SJSA1 (cell line): ENCODE results near the gene CLIP1. TPM values are rescaled to one million over a fixed set of nuclear protein-coding genes. Genes with fewer than 3 reads are reported as not detected.
"Not testable (repeated sequence)": the region's sequence is repeated elsewhere in the genome, so short reads cannot be mapped to it uniquely, and the experiment has no call there.

Experiments used
- DNase-seq, 2 experiments: peaks; one replicate each; pipeline ENCODE4 v3.0.0-alpha.2; 2015 to 2020; ENCODE audit warnings: low spot score in 2 of 2, low read depth in 1 of 2
- H3K27ac ChIP-seq: fragments of 250-450 bp; sonication (Bioruptor Pico); 2 replicates; pipeline ENCODE4 v1.5.1; 2020; ENCODE audit warnings: mild to moderate bottlenecking, moderate library complexity
- H3K27me3 ChIP-seq: fragments of 250-450 bp; sonication (Bioruptor Pico); replicated peaks from 2 replicates; pipeline ENCODE4 v1.5.1; 2020; ENCODE audit warnings: mild to moderate bottlenecking, moderate library complexity
- H3K36me3 ChIP-seq: fragments of 250-450 bp; sonication (Bioruptor Pico); 2 replicates; pipeline ENCODE4 v1.5.1; 2020; ENCODE audit warnings: mild to moderate bottlenecking
- H3K4me1 ChIP-seq: fragments of 250-450 bp; sonication (Bioruptor Pico); replicated peaks from 2 replicates; pipeline ENCODE4 v1.6.1; 2021; ENCODE audit warnings: mild to moderate bottlenecking
- H3K4me3 ChIP-seq: fragments of 250-450 bp; sonication (Bioruptor Pico); 2 replicates; pipeline ENCODE4 v1.5.1; 2020; ENCODE audit warnings: mild to moderate bottlenecking
- H3K9me3 ChIP-seq: fragments of 250-450 bp; sonication (Bioruptor Pico); replicated peaks from 2 replicates; pipeline ENCODE4 v1.5.1; 2020; ENCODE audit warnings: mild to moderate bottlenecking
- total RNA-seq: library from RNA; depleted of rRNA; stranded (reverse); fragments of >200 nt; shearing (Covaris generic); gene quantifications from 2 replicates; pipeline ENCODE4 v1.2.3, GENCODE V29; 2014; rRNA removed

CLIP1 gene
- 33.7 and 41.3 TPM in 2 replicates for total RNA-seq

DNA sequence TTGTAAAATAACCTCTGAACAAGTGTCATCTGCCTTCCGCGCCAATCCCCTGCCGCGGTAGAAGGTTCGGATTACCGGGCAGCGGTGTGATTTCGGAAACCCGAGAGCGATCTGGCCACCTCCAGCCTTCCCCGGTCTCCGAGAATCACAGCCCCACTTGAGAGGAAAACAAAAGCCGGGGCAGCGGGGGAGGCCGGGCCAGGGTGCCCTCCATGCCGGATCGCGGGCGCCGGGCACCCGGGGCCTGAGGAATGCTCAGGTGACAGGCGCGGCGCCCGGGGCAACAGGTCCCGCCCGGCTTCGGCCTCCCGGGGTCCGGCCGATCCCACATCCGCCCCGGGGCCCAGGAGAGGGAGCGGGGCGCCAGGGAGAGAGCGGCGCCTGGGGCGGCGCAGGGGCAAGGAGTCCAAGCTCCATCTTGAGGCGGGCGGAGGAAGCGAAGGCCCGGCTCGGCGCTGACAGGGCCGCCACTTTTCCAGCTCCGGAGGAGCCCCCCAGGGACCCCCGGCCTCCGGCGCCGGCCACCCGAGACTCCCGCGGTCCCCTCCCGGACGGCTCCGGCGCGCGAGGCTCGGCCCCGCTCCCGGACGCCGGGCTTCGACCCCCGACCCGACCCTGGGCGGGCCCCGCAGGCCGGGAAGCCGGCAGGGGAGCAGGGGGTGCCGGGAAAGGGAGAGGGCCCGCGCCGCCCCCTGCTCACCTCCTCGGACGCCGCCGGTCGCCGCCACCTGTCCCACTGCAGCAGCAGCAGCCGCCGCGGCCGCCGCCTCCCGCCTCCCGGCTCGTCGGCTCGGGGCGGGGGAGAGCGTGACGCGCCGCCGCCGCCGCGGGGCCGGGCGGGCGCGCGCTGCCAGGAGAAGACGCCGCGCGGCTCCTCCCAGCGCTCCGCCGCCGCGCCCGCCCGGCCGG lies at the start of gene CLIP1:
Gene CLIP1, minus strand, starts transcription at position 849 of the 909 bp plus-strand sequence. CDS start 42,217 bp downstream, outside the sequence.
- H3K9me3 ChIP-seq, result no peaks in the 10 kb centered on the region
- H3K27ac ChIP-seq, result peak within 1 kb of the TSS; percentile 98
- H3K36me3 ChIP-seq, result peaks cover 10% of the 10 kb centered on the region
- peaks cover 27% of the 10 kb centered on the region for H3K4me1 ChIP-seq
- H3K27me3 ChIP-seq, result no peaks in the 10 kb centered on the region
- DNase-seq, result peak; percentile 68 to 79
- H3K4me3 ChIP-seq, result peak within 1 kb of the TSS; percentile 99

DNA sequence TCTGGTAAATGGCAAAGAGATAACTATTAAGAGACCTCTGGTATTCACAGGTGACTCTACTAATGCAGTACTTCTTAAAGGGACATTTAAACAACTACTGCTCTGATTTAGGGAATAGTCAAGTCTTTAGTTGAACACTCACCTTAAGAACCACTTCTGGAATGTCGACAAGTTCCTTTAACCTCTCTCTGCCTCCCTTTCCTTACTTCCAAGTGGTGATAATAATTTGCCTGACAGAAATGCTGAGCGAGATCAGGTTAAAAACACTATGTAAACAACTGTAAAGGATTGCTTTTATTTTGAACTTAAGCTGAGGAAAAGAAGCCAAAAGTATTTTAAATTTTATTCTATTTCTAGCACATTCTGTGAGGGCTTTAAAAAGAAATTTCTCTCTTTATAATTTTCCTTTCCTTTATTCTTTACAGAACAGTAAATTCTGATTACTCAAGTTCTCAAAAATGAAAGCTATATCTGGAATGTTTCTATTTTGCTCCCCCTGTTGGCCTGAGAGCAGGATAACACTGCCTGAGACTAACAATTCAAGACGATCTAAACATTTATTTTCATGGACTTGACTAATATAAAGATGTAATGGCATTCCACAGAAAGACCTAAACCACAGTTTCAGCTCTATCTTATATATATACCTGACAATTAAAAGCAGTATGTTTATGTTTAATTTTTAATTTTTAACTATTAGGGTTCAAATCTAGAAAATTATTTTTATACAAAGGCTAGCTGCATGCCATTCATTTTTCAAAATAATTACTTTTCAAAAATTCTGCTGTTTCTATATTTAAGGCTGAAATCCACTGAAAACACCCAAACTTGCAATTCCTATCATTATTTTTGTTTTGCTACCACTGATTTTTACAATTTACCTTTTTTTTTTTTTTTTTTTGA lies 49.1 kb upstream of the CLIP1 start:
- peaks cover 47% of the 10 kb centered on the region for H3K36me3 ChIP-seq
- H3K9me3 ChIP-seq, result no peaks in the 10 kb centered on the region
- H3K27me3 ChIP-seq, result no peaks in the 10 kb centered on the region
- H3K4me3 ChIP-seq, result no peak overlapping the region
- peak in 1 of 2 experiments; percentile 42 for DNase-seq
- peaks cover 5% of the 10 kb centered on the region for H3K4me1 ChIP-seq
- peak overlapping the region; percentile 14; the same call in 1 of the 2 replicates for H3K27ac ChIP-seq

DNA sequence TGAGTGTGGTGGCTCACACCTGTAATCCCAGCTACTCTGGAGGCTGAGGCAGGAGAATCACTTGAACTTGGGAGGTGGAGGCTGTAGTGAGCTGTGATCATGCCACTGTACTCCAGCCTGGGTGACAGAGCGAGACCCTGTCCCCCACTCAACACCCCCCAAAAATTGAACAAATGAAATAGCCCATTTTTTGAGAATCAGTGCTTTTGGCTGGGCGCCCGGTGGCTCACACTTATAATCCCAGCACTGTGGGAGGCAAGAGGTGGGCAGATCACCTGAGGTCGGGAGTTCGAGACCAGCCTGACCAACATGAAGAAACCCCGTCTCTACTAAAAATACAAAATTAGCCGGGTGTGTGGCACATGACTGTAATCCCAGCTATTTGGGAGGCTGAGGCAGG lies 48.1 kb upstream of the CLIP1 start:
- not testable (repeated sequence) for DNase-seq, H3K27me3 ChIP-seq, H3K27ac ChIP-seq, H3K9me3 ChIP-seq, H3K4me3 ChIP-seq, H3K4me1 ChIP-seq
- H3K36me3 ChIP-seq, result peaks cover 38% of the 10 kb centered on the region

DNA sequence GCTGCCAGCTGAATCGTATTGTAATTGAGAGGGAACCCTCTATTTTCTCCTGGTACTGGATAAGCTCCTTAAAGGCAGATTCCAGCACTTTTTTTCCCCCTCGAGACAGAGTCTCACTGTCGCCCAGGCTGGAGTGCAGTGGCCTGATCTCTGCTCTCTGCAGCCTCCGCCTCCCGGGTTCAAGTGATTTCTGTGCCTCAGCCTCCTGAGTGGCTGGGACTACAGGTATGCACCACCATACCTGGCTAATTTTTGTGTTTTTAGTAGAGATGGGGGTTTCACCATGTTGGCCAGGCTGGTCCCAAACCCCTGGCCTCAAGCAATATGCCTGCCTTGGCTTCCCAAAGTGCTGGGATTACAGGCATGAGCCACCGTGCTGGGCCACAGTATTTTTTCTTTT lies 47.4 kb upstream of the CLIP1 start:
- not testable (repeated sequence) for H3K27me3 ChIP-seq, H3K27ac ChIP-seq, H3K9me3 ChIP-seq, H3K4me1 ChIP-seq, DNase-seq, H3K4me3 ChIP-seq
- H3K36me3 ChIP-seq, result peaks cover 31% of the 10 kb centered on the region

DNA sequence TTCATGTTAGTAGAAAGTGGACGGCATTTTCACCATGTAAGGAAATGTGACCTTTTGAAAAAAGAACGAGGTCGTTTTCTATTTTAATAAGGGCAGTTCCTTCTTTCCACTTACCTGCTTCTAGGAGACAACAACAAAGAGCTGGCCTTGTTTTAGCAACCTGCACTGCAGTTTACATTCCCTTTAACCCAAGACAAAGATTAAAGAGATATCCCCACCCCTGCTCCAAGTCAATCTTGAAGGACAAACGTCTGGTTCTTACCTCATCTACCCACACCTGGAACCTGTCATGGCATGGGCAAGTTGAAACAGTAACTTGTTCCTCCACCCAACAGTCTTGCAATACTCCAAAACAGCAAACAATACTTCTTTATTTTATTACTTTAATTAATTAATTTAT lies 45.5 kb upstream of the CLIP1 start:
- Histone ChIP-seq H3K27me3 (no peaks in the 10 kb centered on the region), H3K4me3 (no peak overlapping the region), H3K27ac (no peak overlapping the region), H3K9me3 (no peaks in the 10 kb centered on the region), H3K4me1 (peaks cover 16% of the 10 kb centered on the region), H3K36me3 (peaks cover 14% of the 10 kb centered on the region)
- DNase-seq, result no peak

DNA sequence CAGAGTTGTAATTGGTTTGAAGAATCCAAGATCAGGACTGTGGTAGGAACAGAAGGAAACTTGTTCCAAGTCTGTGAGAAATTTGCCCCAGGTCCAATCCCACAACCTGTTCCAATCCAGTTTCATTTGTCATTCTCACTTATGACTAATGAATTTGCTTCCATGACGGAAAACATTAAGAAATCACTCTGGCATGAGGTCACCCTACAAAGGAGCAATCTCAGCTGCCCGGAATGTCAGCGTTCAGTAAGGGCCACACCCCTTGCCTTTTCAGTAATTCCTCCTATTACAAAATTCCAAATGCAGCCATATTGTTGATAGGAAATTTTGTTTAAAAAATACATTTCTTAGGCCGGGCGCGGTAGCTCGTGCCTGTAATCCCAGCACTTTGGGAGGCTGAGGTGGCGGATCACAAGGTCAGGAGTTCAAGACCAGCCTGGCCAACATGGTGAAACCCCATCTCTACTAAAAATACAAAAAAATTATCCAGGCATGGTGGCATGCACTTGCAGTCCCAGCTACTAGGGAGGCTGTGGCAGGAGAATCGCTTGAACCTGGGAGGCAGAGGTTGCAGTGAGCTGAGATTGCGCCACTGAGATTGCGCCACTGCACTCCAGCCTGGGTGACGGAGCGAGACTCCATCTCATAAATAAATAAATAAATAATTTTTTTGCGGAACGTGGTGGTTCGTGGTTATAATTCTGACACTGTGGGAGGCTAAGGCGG lies 42.0 kb upstream of the CLIP1 start:
- not testable (repeated sequence) for H3K36me3 ChIP-seq, H3K27me3 ChIP-seq, H3K4me3 ChIP-seq, H3K9me3 ChIP-seq
- H3K4me1 ChIP-seq, result peaks cover 15% of the 10 kb centered on the region
- DNase-seq, result peak; percentile 73 to 75
- peak overlapping the region; percentile 81 for H3K27ac ChIP-seq

DNA sequence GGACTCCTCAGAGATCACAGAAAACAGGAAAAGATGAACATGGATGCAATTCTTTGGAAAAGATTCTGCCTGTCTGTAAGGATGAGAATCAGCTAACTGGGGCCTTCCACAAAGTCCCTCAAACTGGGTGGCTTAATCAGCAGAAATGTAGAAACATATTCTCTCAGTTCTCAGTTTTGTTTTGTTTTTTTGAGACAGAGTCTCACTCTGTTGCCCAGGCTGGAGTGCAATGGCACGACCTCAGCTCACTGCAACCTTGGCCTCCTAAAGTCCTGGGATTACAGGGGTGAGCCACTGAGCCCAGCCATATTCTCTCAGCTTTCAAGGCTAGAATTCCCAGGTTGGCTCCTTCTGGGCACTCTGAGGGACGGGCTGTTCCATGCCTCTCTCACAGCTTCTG lies 38.2 kb upstream of the CLIP1 start:
- Histone ChIP-seq H3K9me3 (no peaks in the 10 kb centered on the region), H3K36me3 (no peaks in the 10 kb centered on the region), H3K4me3 (no peak overlapping the region), H3K4me1 (peaks cover 23% of the 10 kb centered on the region), H3K27ac (no peak overlapping the region), H3K27me3 (no peaks in the 10 kb centered on the region)
- no peak for DNase-seq

DNA sequence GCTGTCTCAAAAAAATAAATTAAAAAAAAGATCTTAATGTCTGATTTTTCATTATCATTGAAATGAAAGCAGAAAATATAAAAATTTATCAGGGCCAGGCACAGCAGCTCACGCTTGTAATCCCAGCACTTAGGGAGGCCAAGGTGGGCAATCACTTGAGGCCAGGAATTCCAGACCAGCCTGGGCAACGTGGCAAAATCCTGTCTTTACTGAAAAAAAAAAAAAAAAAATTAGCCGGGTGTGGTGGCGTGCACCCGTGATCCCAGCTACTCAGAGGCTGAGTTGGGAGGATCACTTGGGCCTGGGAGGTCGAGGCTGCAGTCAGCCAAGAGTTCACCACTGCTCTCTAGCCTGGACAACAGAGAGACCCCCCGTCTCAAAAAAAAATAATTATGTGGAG lies 37.6 kb upstream of the CLIP1 start:
- Histone ChIP-seq H3K27ac (no peak overlapping the region), H3K4me3 (no peak overlapping the region), H3K9me3 (no peaks in the 10 kb centered on the region), H3K27me3 (no peaks in the 10 kb centered on the region), H3K36me3 (no peaks in the 10 kb centered on the region), H3K4me1 (peaks cover 23% of the 10 kb centered on the region)
- DNase-seq, result no peak

DNA sequence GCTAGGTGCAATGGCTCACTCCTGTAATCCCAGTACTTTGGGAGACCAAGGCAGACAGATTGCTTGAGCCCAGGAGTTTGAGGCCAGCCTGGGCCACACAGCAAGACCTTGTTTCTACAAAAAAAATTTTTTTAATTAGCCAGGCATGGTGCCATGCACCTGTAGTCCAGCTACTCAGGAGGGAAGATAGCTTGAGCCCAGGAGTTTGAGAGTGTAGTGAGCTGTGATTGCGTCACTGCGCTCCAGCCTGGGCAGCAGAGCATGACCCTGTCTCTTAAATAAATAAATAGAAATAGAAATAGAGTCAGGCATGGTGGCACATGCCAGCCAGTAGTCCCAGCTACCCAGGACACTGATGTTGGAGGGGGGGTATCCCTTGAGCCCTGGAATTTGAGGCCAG lies 36.7 kb upstream of the CLIP1 start:
- Histone ChIP-seq H3K36me3 (no peaks in the 10 kb centered on the region), H3K4me1 (peaks cover 17% of the 10 kb centered on the region), H3K27ac (no peak overlapping the region), H3K9me3 (no peaks in the 10 kb centered on the region), H3K4me3 (no peak overlapping the region), H3K27me3 (no peaks in the 10 kb centered on the region)
- DNase-seq, result no peak

DNA sequence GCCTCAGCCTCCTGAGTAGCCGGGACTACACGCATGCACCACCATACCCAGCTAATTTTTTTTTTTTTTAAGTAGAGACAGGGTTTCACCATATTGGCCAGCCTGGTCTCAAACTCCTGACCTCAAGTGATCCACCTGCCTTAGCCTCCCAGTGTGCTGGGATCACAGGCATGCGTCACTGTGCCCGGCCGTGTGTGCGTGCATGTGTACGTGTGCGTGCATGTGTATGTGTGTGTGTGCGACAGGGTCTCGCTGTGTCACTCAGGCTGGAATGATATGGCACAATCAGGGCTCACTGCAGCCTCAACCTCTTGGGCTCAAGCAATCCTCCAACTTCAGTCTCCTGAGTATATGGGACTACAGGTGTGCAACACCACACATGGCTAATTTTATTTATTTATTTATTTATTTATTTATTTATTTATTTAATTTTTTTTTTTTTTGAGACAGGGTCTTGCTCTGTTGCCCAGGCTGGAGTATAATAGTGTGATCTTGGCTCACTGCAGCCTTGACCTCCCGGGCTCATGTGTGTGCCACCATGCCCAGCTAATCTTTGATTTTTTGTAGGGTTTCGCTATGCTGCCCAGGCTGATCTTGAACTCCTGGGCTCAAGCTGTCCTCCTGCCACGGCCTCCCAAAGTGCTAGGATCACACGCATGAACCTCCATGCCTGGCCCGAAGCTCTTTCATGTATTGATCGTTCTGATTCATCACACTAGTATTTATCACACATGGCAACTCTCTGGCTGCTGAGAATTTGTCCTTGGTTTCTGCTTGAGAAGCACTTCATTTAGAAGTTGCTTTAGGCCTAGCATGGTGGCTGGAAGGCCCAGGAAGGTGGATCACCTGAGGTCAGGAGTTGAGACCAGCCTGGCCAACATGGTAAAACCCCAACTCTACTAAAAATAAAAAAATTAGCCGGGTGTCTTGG lies 35.9 kb upstream of the CLIP1 start:
- no peaks in the 10 kb centered on the region for H3K27me3 ChIP-seq
- H3K4me3 ChIP-seq, result no peak overlapping the region
- H3K9me3 ChIP-seq, result no peaks in the 10 kb centered on the region
- H3K36me3 ChIP-seq, result no peaks in the 10 kb centered on the region
- DNase-seq, result no peak
- H3K4me1 ChIP-seq, result peaks cover 19% of the 10 kb centered on the region
- H3K27ac ChIP-seq, result no peak overlapping the region

DNA sequence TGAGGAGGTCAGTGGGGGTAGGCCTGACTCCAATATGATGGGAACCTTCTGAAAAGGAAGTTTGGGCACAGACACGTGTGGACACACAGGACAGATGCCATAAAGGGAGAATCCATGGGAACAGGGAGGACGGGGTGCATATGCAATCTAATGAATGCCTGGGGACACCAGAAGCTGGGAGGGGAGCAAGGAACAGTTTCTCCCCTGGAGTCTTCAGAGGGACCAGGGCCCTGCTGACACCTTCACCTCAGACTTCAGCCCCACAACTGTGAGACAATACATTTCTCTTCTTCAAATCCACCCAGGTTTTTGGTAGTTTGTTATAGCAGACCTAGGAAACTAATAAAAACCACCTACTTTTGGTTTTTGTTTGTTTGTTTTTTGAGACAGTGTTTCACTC lies 35.2 kb upstream of the CLIP1 start:
- Histone ChIP-seq H3K4me1 (peaks cover 19% of the 10 kb centered on the region), H3K27me3 (no peaks in the 10 kb centered on the region), H3K4me3 (no peak overlapping the region), H3K36me3 (no peaks in the 10 kb centered on the region), H3K9me3 (no peaks in the 10 kb centered on the region), H3K27ac (no peak overlapping the region)
- no peak for DNase-seq

DNA sequence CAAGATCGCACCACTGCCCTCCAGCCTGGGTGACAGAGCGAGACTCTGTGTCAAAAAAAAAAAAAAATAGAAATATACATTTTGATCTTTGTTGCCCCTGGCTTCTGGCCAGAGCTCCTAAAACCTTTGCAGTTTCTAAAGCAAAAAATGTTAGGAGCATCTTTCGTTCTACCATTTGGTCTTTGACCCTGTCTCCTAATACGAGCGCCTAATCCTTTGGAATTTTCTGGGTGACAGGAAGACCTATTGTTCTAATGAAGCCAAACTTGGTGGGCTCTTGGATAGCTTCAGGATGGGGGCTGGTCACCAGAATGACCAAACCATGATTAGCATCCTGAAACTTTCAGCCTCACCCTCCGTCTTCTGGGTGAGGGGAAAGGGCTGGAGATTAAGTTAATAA lies 32.3 kb upstream of the CLIP1 start:
- Histone ChIP-seq H3K4me1 (peaks cover 14% of the 10 kb centered on the region), H3K4me3 (no peak overlapping the region), H3K27me3 (no peaks in the 10 kb centered on the region), H3K9me3 (no peaks in the 10 kb centered on the region), H3K36me3 (no peaks in the 10 kb centered on the region), H3K27ac (no peak overlapping the region)
- no peak for DNase-seq
